Astrocyte (in vitro differentiated cells and primary cell): Measurements from ENCODE around the gene ZNF618. TPM values are rescaled to one million over a fixed set of nuclear protein-coding genes. Genes with fewer than 3 reads are reported as not detected.

ENCODE experiments used
- DNase-seq: peaks from one replicate; pipeline ENCODE4 v3.0.0-alpha.2; 2010; ENCODE audit warnings: low read depth
- FAIRE-seq: peaks from 2 replicates; lab custom pipeline; 2011; peaks lifted over from hg19 to GRCh38; lab: Jason Lieb, UNC
- H2AFZ ChIP-seq: 2 replicates; pipeline ENCODE4 v1.6.0; 2012; ENCODE audit warnings: low read depth, low read length, inconsistent platforms
- H3K27ac ChIP-seq: 2 replicates; pipeline ENCODE4 v1.5.1; 2011; ENCODE audit warnings: low read depth, low read length, inconsistent platforms
- H3K27me3 ChIP-seq: 2 replicates; pipeline ENCODE4 v1.6.0; 2011; ENCODE audit warnings: low read length, inconsistent platforms; ENCODE audit not compliant: insufficient read depth
- H3K36me3 ChIP-seq: 2 replicates; pipeline ENCODE4 v1.5.1; 2011; ENCODE audit warnings: low read length, inconsistent platforms; ENCODE audit not compliant: insufficient read depth
- H3K4me1 ChIP-seq: 2 replicates; pipeline ENCODE4 v1.5.1; 2011; ENCODE audit warnings: low read length, inconsistent platforms; ENCODE audit not compliant: insufficient read depth
- H3K4me2 ChIP-seq: 2 replicates; pipeline ENCODE4 v1.6.0; 2012; ENCODE audit warnings: low read length, inconsistent platforms
- H3K4me3 ChIP-seq: 2 replicates; pipeline ENCODE4 v1.5.1; 2011; ENCODE audit warnings: low read depth, mild to moderate bottlenecking, low read length, inconsistent platforms; ENCODE audit not compliant: insufficient read depth
- H3K79me2 ChIP-seq: 2 replicates; pipeline ENCODE4 v1.6.0; 2012; ENCODE audit warnings: mild to moderate bottlenecking, low read length, inconsistent platforms; ENCODE audit not compliant: insufficient read depth
- H3K9ac ChIP-seq: 2 replicates; pipeline ENCODE4 v1.6.0; 2012; ENCODE audit warnings: mild to moderate bottlenecking, low read length, inconsistent platforms
- H3K9me3 ChIP-seq: 2 replicates; pipeline ENCODE4 v1.5.1; 2012; ENCODE audit warnings: low read depth, mild to moderate bottlenecking, low read length, inconsistent platforms; ENCODE audit not compliant: insufficient read depth
- H4K20me1 ChIP-seq: 2 replicates; pipeline ENCODE4 v1.6.0; 2012; ENCODE audit warnings: low read length, inconsistent platforms; ENCODE audit not compliant: insufficient read depth
- H3K27ac Mint-ChIP-seq: one replicate; pipeline ENCODE4 v1.8.0; 2021; ENCODE audit warnings: mild to moderate bottlenecking, mixed read lengths; ENCODE audit not compliant: unreplicated experiment
- H3K27me3 Mint-ChIP-seq: one replicate; pipeline ENCODE4 v1.8.0; 2021; ENCODE audit warnings: low read depth, mixed read lengths; ENCODE audit not compliant: unreplicated experiment
- H3K36me3 Mint-ChIP-seq: one replicate; pipeline ENCODE4 v1.8.0; 2021; ENCODE audit warnings: low read depth, mixed read lengths; ENCODE audit not compliant: unreplicated experiment
- H3K4me1 Mint-ChIP-seq: one replicate; pipeline ENCODE4 v1.8.0; 2021; ENCODE audit warnings: low read depth, mixed read lengths; ENCODE audit not compliant: unreplicated experiment
- H3K4me3 Mint-ChIP-seq: one replicate; pipeline ENCODE4 v1.8.0; 2021; ENCODE audit warnings: mild to moderate bottlenecking, moderate library complexity, mixed read lengths; ENCODE audit not compliant: unreplicated experiment
- H3K9me3 Mint-ChIP-seq: one replicate; pipeline ENCODE4 v1.8.0; 2021; ENCODE audit warnings: mild to moderate bottlenecking, mixed read lengths; ENCODE audit not compliant: unreplicated experiment
- CTCF ChIP-seq: IDR thresholded peaks from 2 replicates; pipeline ENCODE4 v1.5.1; 2011; ENCODE audit warnings: low read depth, mild to moderate bottlenecking, inconsistent platforms, low read length, moderate library complexity; ENCODE audit not compliant: insufficient read depth
- EZH2 ChIP-seq: IDR thresholded peaks from 2 replicates; pipeline ENCODE4 v1.6.1; 2012; ENCODE audit warnings: mild to moderate bottlenecking, low read length, inconsistent platforms; ENCODE audit not compliant: insufficient read depth
- total RNA-seq: library from RNA; stranded (reverse); gene quantifications from 2 replicates; pipeline ENCODE4 v1.2.1, GENCODE V29; 2021

Gene ZNF618
- total RNA-seq, 1 donor from 2014 or later: 30.1 TPM

- no peaks in the 10 kb centered on the region for H3K27me3 ChIP-seq
- Mint-ChIP-seq H3K9me3 (no peaks in the 10 kb centered on the region), H3K36me3 (peaks cover 6% of the 10 kb centered on the region), H3K4me1 (peaks cover 44% of the 10 kb centered on the region), H3K27me3 (no peaks in the 10 kb centered on the region), H3K4me3 (no peak overlapping the region), H3K27ac (peak overlapping the region; percentile 43)
- no peaks in the 10 kb centered on the region for H4K20me1 ChIP-seq
- peak overlapping the region; percentile 51 for H3K9ac ChIP-seq
- peak overlapping the region; percentile 71 for H3K4me2 ChIP-seq
- H3K4me1 ChIP-seq: peaks cover 58% of the 10 kb centered on the region
- H3K4me3 ChIP-seq: no peak overlapping the region
- no peaks in the 10 kb centered on the region for H3K36me3 ChIP-seq
- H3K9me3 ChIP-seq: no peaks in the 10 kb centered on the region
- H3K79me2 ChIP-seq: peaks cover 63% of the 10 kb centered on the region
- H3K27ac ChIP-seq: peak overlapping the region; percentile 73
- FAIRE-seq (no peak), DNase-seq (peak; percentile 30)
- H2AFZ ChIP-seq: no peak overlapping the region
- TF ChIP-seq EZH2: no peak
- no peak for TF ChIP-seq CTCF
Measured at GRCh38 chr9:113956901-113957300, 80.8 kb downstream of the ZNF618 start.

- Mint-ChIP-seq H3K27ac (peak overlapping the region; percentile 43), H3K4me1 (peaks cover 43% of the 10 kb centered on the region), H3K36me3 (peaks cover 9% of the 10 kb centered on the region), H3K9me3 (no peaks in the 10 kb centered on the region), H3K27me3 (no peaks in the 10 kb centered on the region), H3K4me3 (no peak overlapping the region)
- TF ChIP-seq CTCF: no peak
- TF ChIP-seq EZH2: no peak
- FAIRE-seq (no peak), DNase-seq (no peak)
- Histone ChIP-seq H3K27ac (peak overlapping the region; percentile 73), H4K20me1 (no peaks in the 10 kb centered on the region), H3K9me3 (no peaks in the 10 kb centered on the region), H2AFZ (no peak overlapping the region), H3K9ac (peak overlapping the region; percentile 51), H3K4me1 (peaks cover 58% of the 10 kb centered on the region), H3K4me3 (no peak overlapping the region), H3K79me2 (peaks cover 61% of the 10 kb centered on the region), H3K36me3 (peaks cover 1% of the 10 kb centered on the region), H3K4me2 (peak overlapping the region; percentile 71), H3K27me3 (no peaks in the 10 kb centered on the region)
Measured at GRCh38 chr9:113957351-113957750, 81.2 kb downstream of the ZNF618 start.

- H3K4me1 Mint-ChIP-seq: peaks cover 39% of the 10 kb centered on the region
- peak overlapping the region; percentile 73 for H3K27ac ChIP-seq
- no peak overlapping the region for H2AFZ ChIP-seq
- H3K9me3 Mint-ChIP-seq: no peaks in the 10 kb centered on the region
- H3K4me3 ChIP-seq: peak overlapping the region; percentile 19
- peak; percentile 59 for FAIRE-seq
- H3K4me3 Mint-ChIP-seq: no peak overlapping the region
- no peaks in the 10 kb centered on the region for H3K27me3 Mint-ChIP-seq
- H3K9ac ChIP-seq: peak overlapping the region; percentile 51
- no peaks in the 10 kb centered on the region for H3K9me3 ChIP-seq
- DNase-seq: peak; percentile 85
- no peaks in the 10 kb centered on the region for H3K27me3 ChIP-seq
- peak overlapping the region; percentile 27 for H3K27ac Mint-ChIP-seq
- H3K4me1 ChIP-seq: peaks cover 54% of the 10 kb centered on the region
- peaks cover 3% of the 10 kb centered on the region for H3K36me3 ChIP-seq
- peaks cover 62% of the 10 kb centered on the region for H3K79me2 ChIP-seq
- no peaks in the 10 kb centered on the region for H4K20me1 ChIP-seq
- TF ChIP-seq EZH2 (no peak), CTCF (no peak)
- H3K36me3 Mint-ChIP-seq: peaks cover 13% of the 10 kb centered on the region
- H3K4me2 ChIP-seq: peak overlapping the region; percentile 71
Measured at GRCh38 chr9:113957821-113958341, 81.8 kb downstream of the ZNF618 start.
